Adipocyte (in vitro differentiated cells): ENCODE data around the gene RPS6KL1.

Experiments used
- DNase-seq: peaks from one replicate; pipeline ENCODE4 v3.0.0-alpha.2; 2015; ENCODE audit warnings: low read depth
- H3K27me3 ChIP-seq: replicated peaks from 2 replicates; pipeline ENCODE4 v1.7.0; 2013; ENCODE audit warnings: mild to moderate bottlenecking, low read length, moderate library complexity; ENCODE audit not compliant: control insufficient read depth, insufficient read depth
- H3K36me3 ChIP-seq: 2 replicates; pipeline ENCODE4 v1.7.0; 2013; ENCODE audit warnings: low read length, mild to moderate bottlenecking, moderate library complexity; ENCODE audit not compliant: control insufficient read depth, insufficient read depth, severe bottlenecking
- H3K4me1 ChIP-seq: 2 replicates; pipeline ENCODE4 v1.7.0; 2013; ENCODE audit warnings: mild to moderate bottlenecking, low read length, moderate library complexity; ENCODE audit not compliant: control insufficient read depth, insufficient read depth
- H3K4me3 ChIP-seq: 2 replicates; pipeline ENCODE4 v1.7.0; 2013; ENCODE audit warnings: mild to moderate bottlenecking, low read length, moderate library complexity
- H3K9ac ChIP-seq: 2 replicates; pipeline ENCODE4 v1.7.0; 2013; ENCODE audit warnings: mild to moderate bottlenecking, low read length, moderate library complexity
- H3K9me3 ChIP-seq: 2 replicates; pipeline ENCODE4 v1.7.0; 2013; ENCODE audit warnings: mild to moderate bottlenecking, low read length, moderate library complexity; ENCODE audit not compliant: control insufficient read depth

The RPS6KL1 gene

GRCh38 chr14:74917178-74917543 is 5.9 kb downstream of the RPS6KL1 start:
- Histone ChIP-seq H3K27me3 (no peaks in the 10 kb centered on the region), H3K9me3 (no peaks in the 10 kb centered on the region), H3K4me3 (no peak overlapping the region), H3K36me3 (no peaks in the 10 kb centered on the region), H3K4me1 (peaks cover 23% of the 10 kb centered on the region), H3K9ac (peak overlapping the region; percentile 3)
- no peak for DNase-seq

- no peak for DNase-seq
- Histone ChIP-seq H3K4me3 (no peak overlapping the region), H3K27me3 (no peaks in the 10 kb centered on the region), H3K9me3 (no peaks in the 10 kb centered on the region), H3K4me1 (peaks cover 23% of the 10 kb centered on the region), H3K36me3 (no peaks in the 10 kb centered on the region), H3K9ac (no peak overlapping the region)
Measured at GRCh38 chr14:74915826-74916225, 7.2 kb downstream of the RPS6KL1 start.

GRCh38 chr14:74915426-74915825 is 7.6 kb downstream of the RPS6KL1 start:
- no peak overlapping the region for H3K9ac ChIP-seq
- no peaks in the 10 kb centered on the region for H3K9me3 ChIP-seq
- no peak for DNase-seq
- H3K36me3 ChIP-seq: no peaks in the 10 kb centered on the region
- no peak overlapping the region for H3K4me3 ChIP-seq
- no peaks in the 10 kb centered on the region for H3K27me3 ChIP-seq
- peaks cover 23% of the 10 kb centered on the region for H3K4me1 ChIP-seq

GRCh38 chr14:74913986-74914573 is 9.0 kb downstream of the RPS6KL1 start:
- Histone ChIP-seq H3K36me3 (no peaks in the 10 kb centered on the region), H3K9me3 (no peaks in the 10 kb centered on the region), H3K4me1 (peaks cover 23% of the 10 kb centered on the region), H3K4me3 (no peak overlapping the region), H3K27me3 (no peaks in the 10 kb centered on the region), H3K9ac (peak overlapping the region; percentile 76)
- peak; percentile 94 for DNase-seq

GRCh38 chr14:74913393-74913910 is 9.6 kb downstream of the RPS6KL1 start:
- Histone ChIP-seq H3K36me3 (no peaks in the 10 kb centered on the region), H3K4me3 (no peak overlapping the region)

GRCh38 chr14:74912801-74913200 is 10.3 kb downstream of the RPS6KL1 start:
- no peaks in the 10 kb centered on the region for H3K9me3 ChIP-seq
- DNase-seq: no peak
- H3K36me3 ChIP-seq: no peaks in the 10 kb centered on the region
- H3K4me3 ChIP-seq: no peak overlapping the region
- H3K27me3 ChIP-seq: no peaks in the 10 kb centered on the region
- peaks cover 18% of the 10 kb centered on the region for H3K4me1 ChIP-seq
- H3K9ac ChIP-seq: no peak overlapping the region

More at GRCh38 chr14:74913393-74913910, 9.6 kb downstream of the RPS6KL1 start:
- Histone ChIP-seq H3K9ac (no peak overlapping the region), H3K4me1 (peaks cover 23% of the 10 kb centered on the region), H3K27me3 (no peaks in the 10 kb centered on the region), H3K9me3 (no peaks in the 10 kb centered on the region)
- DNase-seq: no peak

- DNase-seq: no peak
- Histone ChIP-seq H3K9me3 (no peaks in the 10 kb centered on the region), H3K27me3 (no peaks in the 10 kb centered on the region), H3K4me1 (peaks cover 18% of the 10 kb centered on the region), H3K4me3 (no peak overlapping the region), H3K9ac (no peak overlapping the region), H3K36me3 (no peaks in the 10 kb centered on the region)
Measured at GRCh38 chr14:74912111-74912510, 10.9 kb downstream of the RPS6KL1 start.

- no peak for DNase-seq
- Histone ChIP-seq H3K9ac (no peak overlapping the region), H3K4me3 (no peak overlapping the region), H3K4me1 (peaks cover 16% of the 10 kb centered on the region), H3K9me3 (no peaks in the 10 kb centered on the region), H3K27me3 (no peaks in the 10 kb centered on the region), H3K36me3 (no peaks in the 10 kb centered on the region)
Measured at GRCh38 chr14:74911704-74912103, 11.4 kb downstream of the RPS6KL1 start.

GRCh38 chr14:74911221-74911620 is 11.8 kb downstream of the RPS6KL1 start:
- H3K4me3 ChIP-seq: no peak overlapping the region
- no peak for DNase-seq
- no peaks in the 10 kb centered on the region for H3K27me3 ChIP-seq
- no peaks in the 10 kb centered on the region for H3K36me3 ChIP-seq
- H3K4me1 ChIP-seq: peaks cover 15% of the 10 kb centered on the region
- no peaks in the 10 kb centered on the region for H3K9me3 ChIP-seq
- H3K9ac ChIP-seq: no peak overlapping the region

- H3K4me3 ChIP-seq: no peak overlapping the region
- H3K27me3 ChIP-seq: no peaks in the 10 kb centered on the region
- no peaks in the 10 kb centered on the region for H3K36me3 ChIP-seq
- no peak overlapping the region for H3K9ac ChIP-seq
- no peak for DNase-seq
- H3K4me1 ChIP-seq: peaks cover 19% of the 10 kb centered on the region
- no peaks in the 10 kb centered on the region for H3K9me3 ChIP-seq
Measured at GRCh38 chr14:74910556-74910955, 12.5 kb downstream of the RPS6KL1 start.

GRCh38 chr14:74909911-74910310 is 13.1 kb downstream of the RPS6KL1 start:
- Histone ChIP-seq H3K9me3 (no peaks in the 10 kb centered on the region), H3K9ac (no peak overlapping the region), H3K4me1 (peaks cover 22% of the 10 kb centered on the region), H3K4me3 (no peak overlapping the region), H3K27me3 (no peaks in the 10 kb centered on the region), H3K36me3 (no peaks in the 10 kb centered on the region)
- no peak for DNase-seq

- Histone ChIP-seq H3K4me1 (peaks cover 21% of the 10 kb centered on the region), H3K36me3 (no peaks in the 10 kb centered on the region), H3K9ac (no peak overlapping the region), H3K27me3 (no peaks in the 10 kb centered on the region), H3K9me3 (no peaks in the 10 kb centered on the region), H3K4me3 (no peak overlapping the region)
- no peak for DNase-seq
Measured at GRCh38 chr14:74909501-74909900, 13.6 kb downstream of the RPS6KL1 start.
